HG03025 (cell line): ENCODE results near the gene POMGNT2.
"Not testable (repeated sequence)": the region's sequence is repeated elsewhere in the genome, so short reads cannot be mapped to it uniquely, and the experiment has no call there.

ENCODE experiments used
- ATAC-seq: cut with Tn5 transposase; IDR thresholded peaks from one replicate; pipeline ENCODE4 v1.9.1; 2021; ENCODE audit warnings: mild to moderate bottlenecking, moderate library complexity; ENCODE audit not compliant: unreplicated experiment, low FRiP score

Gene POMGNT2

GRCh38 chr3:43048470-43048869 lies 57.4 kb downstream of the POMGNT2 start:
- no peak for ATAC-seq

DNA sequence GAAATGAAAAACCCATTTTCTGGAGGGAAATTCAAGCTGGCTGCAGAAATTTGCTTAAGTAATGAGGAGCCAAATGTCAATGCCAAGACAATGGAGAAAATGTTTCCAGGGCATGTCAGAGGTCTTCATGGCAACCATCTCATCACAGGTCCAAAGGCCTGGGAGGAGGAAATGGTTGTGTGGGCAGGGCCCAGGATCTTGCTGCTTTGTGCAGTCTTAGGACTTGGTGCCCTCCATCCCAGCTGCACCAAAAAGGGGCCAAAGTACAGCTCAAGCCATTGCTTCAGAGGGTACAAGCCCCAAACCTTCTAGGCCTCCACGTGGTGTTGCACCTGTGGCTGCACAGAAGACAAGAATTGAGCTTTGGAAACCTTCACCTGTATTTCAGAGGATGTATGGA lies 59.3 kb downstream of the POMGNT2 start:
- no peak for ATAC-seq

GRCh38 chr3:43045079-43045478 lies 60.8 kb downstream of the POMGNT2 start:
- ATAC-seq = not testable (repeated sequence)

DNA sequence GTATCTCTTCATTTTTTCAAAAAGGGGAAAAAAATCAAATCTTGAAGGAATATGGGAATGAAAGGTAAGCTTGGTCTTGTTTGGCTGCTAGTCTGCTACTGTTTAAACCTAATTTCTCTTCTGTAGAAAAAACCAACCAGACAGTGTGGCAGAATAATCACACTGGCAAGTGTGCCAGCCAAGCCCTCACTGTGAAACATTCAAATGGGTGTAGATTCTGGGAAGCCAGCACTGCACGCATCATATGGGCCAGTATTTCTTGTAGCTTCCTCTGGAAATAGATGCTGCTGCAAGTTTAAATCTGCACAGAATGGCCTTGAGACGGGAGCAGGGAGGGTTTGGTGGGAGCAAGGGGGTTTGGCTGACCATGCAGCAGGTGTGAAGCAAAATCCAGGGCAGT lies 62.1 kb downstream of the POMGNT2 start:
- no peak for ATAC-seq

DNA sequence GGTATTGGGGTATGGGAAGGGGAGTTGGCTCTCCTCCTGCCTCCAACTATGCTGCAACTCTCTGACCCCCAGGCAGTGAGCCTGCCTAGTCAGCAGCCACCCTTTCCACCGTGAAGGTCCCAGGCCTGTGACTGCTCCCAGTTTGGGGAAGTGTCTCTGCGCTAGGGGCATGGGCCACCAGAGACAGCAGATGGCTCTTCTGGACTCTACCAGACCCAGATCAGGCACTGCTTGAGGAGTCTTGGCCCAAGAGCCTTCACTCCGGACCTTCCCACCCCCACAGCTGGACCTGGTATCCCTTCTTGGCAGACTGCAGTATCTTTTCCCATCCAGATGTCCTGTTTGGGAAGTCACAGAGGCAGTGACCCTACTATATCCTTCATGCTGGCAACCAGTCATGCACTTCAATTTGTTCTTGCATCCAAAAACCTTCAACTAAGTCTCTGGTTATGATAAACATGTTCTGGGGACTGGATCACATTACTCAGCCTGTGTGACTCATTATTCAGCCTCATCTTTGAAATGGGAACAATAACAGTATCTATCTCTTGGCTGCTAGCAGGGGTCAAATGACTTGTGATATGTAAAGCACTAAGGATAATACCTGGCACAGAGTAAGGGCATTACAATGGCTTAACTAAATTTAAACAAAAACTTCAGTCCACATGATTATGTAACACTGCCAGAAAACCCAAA lies 62.7 kb downstream of the POMGNT2 start:
- ATAC-seq = no peak

DNA sequence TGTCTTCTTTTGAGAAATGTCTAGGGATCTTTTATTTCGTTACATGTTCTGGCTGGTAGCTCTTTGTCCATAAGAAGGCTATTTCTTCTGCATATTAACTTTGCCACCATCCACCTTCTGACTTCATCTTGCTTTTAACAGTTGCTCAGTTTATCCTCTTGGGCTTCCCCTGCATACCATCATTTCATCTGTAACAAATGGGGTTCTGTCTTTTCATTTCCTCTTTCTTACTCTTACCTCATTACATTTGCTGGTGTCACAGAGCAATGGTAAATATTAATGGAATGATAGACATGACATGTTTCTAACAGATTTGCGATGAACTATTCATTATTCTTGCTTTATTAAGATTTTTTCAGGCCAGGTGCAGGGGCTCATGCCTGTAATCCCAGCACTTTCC lies 64.4 kb downstream of the POMGNT2 start:
- ATAC-seq = no peak

DNA sequence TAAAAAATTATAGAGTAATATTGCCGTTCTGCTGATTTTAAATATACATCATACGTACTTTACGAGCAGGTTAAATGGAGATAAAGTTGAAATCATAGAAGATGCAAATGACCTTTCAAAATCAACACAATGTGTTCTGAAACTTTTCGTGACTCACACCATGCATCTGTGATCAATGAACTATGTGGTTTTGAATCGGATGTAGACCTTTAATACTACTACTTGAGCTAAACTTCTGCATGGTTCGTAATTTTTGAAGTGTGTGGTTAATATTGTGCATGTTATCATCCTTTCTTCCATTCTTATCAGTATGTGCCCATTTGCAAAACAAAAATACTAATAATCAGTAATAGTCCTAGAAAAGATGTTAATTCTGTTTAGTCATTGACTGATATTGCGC lies 67.9 kb downstream of the POMGNT2 start:
- no peak for ATAC-seq

DNA sequence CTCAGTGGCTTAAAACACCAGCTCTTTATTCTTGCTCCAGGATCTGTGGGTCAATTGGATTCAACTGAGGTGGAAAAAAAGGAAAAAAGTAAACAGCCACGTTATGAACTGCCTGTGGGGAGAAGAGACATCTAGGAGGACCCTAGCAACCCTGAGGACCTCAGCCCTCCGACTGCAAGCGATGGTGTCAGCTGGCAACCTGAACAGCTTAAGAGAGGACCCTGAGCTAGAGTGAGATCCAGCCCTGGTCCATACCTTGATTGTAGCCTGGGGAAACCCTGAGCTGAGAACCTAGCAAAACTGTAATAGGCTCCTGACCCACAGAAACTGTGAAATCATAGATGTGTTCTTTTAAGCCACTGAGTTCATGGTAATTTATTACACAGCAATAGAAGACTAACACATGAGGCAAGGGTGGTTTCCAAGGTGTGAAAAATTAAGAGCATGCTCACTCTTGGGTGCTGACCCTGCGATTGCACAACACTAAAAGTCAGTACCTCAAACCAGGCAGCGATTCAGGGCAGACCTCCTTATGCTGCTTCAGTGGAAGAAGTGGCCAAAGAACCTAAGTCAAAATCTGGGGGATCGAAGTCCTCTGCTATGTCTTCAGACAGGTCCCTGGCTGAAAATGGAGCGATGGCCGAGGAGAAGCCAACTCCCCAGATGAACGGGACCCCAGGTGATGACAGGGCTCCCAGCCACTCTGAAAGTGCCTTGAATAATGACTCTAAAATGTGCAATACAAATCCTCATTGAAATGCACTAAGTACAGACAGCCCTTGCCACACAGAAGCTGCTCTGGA lies 69.1 kb downstream of the POMGNT2 start:
- no peak for ATAC-seq

DNA sequence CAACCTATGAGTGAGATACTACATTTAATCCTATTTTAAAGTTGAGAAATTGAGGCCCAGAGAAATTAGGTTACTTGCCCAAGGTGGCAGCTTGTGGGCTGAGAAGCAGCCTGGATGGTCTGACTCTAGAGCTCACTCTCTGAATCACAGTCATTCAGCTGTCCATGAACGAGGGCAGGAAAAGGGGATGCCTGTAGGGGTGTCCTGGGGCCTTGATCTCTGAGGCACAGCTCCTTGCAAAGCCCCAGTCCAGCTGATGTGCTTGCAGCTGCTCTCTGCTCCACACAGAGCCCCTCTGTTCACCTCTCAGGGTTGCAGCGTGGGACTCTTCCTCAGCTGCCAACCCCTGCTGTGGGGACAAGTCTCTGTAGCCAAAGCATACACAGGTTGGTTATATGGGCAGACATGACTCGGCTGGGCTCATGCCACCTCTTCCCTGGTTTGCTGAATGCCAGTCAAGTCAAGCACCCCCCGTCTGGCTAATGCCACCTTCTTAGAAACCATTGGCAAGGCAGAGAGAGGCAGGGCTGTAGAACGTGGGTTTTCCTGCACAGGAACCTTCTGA lies 70.0 kb downstream of the POMGNT2 start:
- no peak for ATAC-seq

DNA sequence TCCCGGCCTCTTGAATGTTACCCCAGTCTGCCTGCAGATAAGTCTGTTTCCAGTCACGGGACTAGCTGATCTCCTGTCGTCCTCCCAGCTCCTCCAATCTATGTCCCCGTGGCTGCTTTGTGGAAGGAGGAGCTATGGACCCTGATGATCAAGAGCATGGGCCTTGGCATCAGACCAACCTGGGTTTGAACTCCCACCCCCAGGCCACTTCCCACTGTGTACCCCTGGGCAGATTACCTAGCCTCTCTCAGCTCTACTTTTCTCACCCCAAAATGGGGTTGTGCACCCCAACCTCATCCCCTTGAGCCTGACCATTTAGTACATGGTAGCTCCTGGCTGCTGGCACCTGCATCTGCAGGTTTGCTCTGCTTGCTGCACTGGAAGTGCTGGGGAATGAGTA lies 71.0 kb downstream of the POMGNT2 start:
- ATAC-seq = no peak

DNA sequence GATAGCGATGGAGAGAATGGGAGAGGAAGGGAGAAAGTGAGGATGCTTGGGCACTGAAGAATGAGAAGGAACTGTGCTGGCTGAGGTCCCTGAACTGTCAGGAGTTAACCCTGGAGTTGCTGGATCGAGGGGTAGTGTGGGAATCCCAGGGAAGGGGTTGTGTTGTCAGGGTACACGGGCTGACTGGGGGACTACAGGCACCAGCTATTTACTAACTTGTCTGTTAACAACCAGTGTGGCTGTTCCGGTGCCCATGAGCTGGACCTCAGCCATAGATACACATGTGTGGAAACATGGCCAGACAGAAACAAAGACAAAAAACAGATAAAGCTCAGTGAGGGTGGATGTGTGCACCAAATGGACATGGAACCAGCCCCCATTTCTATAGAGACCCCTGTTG lies 71.7 kb downstream of the POMGNT2 start:
- no peak for ATAC-seq

DNA sequence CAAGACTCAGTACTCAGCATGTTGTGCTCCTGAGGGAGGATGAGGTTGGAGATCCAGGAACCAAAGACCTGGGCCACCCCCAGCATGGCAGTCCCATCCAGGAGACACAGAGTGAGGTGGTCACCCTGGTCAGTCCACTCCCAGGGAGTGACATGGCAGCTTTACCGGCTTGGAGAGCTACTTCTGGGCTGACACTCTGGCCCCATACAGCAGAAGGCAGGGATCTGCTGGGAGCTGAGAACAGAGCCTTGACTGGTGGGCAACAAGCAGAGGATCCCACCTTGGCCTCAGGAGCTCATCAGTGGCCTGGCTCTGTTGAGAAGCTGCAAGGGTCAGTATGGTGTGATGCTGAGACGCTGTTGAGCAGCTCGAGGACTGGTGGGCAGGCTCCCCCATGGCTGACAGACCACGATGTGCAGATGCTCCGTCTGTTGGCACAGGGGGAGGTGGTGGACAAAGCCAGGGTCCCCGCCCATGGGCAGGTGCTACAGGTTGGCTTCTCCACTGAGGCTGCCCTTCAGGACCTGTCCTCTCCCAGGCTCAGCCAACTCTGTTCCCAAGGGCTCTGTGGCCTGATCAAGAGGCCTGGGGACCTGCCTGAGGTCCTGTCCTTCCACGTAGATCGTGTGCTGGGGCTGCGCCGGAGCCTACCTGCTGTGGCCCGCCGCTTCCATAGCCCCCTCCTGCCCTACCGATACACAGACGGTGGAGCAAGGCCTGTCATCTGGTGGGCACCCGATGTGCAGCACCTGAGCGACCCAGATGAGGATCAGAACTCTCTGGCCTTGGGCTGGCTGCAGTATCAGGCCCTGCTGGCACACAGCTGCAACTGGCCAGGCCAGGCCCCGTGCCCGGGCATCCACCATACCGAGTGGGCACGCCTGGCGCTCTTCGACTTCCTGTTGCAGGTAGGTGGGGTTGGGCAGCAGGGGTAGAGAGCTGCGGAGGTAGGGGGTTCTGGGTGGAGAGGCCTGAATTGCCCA lies 72.9 kb downstream of the POMGNT2 start:
- ATAC-seq = no peak

GRCh38 chr3:43031889-43032545 lies 73.9 kb downstream of the POMGNT2 start:
- no peak for ATAC-seq

GRCh38 chr3:43031485-43031884 lies 74.4 kb downstream of the POMGNT2 start:
- no peak for ATAC-seq

DNA sequence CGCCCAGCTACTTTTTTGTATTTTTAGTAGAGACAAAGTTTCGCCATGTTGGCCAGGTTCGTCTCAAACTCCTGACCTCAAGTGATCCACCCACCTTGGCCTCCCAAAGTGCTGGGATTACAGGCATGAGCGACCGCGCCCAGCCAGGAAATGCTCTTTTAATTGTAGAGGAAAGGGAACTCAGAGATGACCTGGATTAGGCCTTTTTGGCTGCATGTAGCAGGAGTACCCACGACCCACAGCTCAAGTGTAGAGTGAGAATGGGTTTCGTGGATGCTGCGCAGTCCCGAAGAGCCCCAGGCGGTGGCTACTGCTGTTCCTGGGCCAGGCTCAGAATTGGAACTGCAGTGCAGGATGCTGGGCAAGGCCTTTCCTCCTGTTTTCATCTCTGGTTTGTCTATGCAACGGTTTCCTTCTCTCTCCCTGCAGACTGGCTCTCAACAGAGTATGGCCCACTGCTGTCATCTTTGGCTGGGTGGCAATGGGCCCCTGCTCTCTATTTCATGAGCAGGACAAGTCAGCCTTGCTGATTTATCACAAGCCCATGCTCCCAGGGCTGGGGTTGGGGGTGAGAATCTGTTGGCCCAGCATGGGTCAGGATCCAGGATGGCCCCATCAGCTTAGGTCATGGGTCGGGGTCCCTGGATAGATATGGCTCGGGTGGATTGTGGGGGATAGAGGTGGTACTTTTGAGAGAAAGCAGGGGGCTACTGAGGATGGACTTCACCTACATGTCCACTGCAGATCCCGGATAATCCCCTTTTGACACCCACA lies 75.5 kb downstream of the POMGNT2 start:
- ATAC-seq = no peak
